GM19397 (cell line): ENCODE data around the gene MAP1B.
"Not testable (repeated sequence)": the region's sequence is repeated elsewhere in the genome, so short reads cannot be mapped to it uniquely, and the experiment has no call there.

Source experiments
- ATAC-seq: cut with Tn5 transposase; IDR thresholded peaks from one replicate; pipeline ENCODE4 v1.9.1; 2021; ENCODE audit warnings: mild to moderate bottlenecking, moderate library complexity; ENCODE audit not compliant: unreplicated experiment

MAP1B gene

DNA sequence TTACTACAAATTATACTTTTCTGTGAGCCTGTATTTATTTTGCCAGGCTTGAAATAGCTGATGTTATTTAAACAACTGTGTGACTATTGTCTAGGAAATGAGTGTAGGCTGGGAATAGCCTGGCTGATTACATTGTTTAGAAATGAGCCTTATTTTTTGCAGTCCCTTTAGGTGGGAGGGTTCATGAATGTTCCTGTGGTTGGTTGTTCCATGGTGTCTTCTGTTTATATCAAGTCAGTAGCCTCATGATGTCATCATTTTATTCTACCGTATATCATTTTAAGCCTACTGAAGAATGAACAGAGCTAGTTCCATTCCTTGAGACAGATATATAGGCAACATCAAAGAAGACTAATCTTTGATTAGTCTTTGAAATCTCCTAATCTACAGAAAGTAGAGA is 53.1 kb downstream of the MAP1B start:
- ATAC-seq: no peak

DNA sequence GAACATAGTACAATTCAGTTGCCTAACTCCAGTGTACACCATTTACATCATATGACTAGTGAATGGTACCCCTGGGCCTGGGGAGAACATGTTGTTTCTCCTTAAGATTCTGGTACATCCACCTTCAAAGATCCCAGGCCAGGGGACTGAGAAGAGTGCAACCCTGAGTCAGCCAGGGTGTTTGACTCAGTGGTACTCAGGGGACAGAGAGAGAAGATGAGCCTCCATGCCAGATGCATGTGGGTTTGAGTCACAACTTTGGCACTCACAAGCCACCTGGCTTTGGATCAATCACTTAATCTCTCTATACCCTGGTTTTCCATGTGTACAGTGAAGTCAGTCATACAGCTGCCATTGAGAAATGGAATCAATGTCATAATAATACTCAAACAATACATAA is 53.7 kb downstream of the MAP1B start:
- ATAC-seq: no peak

DNA sequence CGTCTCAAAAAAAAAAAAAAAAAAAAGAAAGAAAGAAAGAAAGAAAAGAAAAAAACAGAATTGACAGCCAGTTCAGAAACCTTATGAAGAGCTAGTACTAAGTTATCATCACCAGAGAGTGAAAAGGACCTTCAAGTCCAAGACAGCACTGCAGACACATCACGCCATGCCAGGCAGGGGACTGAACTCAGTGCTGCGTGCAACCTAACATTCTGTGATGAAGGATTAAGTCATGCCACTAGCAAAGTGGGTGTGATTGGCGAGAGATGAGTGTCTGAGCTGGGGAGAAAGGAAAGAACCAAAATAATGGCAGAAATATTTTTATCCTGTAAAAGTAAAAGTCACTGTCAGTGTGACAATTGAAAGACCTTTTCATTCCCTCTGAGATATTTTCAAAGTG is 54.7 kb downstream of the MAP1B start:
- ATAC-seq: no peak

DNA sequence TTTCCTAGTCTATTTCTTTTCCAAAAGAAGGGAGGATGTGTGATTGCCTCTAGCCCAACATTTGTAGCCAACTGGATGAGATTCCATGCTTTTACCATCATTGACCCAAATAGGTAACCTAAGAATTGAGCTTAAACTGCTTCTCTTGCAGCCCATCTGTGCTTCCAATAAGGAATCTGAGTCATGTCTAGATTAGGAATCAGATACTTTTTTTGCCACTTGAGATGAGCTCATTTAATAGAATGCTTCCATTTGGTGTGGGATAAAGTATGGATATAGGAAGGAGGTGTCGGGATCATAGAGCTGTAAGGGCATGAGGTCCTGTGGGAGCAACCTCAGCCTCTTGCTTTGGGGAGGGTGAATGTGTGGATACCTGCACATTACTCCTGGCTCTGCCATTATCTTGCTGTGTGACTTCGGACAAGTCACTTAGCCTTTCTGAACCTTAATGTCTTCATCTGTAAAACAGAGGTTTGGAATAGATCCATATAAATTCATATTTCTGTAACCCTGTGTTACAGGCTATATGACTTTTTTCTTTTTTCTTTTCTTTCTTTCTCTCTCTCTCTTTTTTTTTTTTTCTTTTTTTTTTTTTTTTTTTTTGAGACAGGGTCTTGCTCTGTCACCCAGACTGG is 56.2 kb downstream of the MAP1B start:
- no peak for ATAC-seq

DNA sequence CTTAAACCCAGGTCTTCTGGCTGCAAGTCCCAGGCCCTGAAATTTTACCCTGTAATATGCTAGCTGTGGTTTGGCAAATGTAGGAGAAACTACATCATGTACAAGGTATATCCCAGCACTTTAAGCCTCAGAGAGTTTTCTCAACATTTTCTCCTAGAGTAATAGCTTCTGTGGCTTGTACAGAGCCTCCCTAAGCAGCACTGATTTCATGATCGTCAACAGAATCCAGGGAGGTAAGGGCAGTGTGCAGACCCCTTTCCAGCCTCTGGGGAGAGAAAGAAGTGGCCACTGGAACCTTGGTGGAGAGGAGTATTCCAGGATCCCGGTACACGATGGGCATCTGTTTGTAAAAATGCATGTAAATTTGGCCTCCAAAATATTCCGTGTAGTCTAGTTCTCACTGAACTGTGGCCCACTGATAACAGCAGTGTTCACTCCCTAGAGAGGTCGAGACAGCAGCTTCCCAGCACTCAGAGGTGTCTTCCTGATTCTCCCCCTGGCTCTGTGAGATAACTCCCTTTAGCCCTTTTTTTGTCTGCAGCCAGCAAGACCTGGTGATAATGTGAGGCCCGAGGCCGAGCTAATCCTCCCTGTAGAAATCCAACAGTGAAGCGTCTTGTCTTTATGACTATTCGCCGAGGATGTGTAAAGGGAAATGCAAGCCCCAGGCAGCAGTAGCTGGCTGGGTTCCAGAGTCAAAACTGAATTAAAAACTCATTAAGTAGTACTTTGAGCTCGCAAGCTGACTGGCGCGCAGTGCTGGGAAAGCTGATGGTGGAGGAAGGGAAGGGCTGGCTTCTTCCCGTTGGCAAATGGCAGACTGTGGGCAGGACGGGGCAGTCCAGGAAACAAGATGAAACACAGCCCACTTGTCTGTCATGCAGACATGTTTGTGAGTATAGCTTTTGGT is 59.0 kb downstream of the MAP1B start:
- no peak for ATAC-seq

DNA sequence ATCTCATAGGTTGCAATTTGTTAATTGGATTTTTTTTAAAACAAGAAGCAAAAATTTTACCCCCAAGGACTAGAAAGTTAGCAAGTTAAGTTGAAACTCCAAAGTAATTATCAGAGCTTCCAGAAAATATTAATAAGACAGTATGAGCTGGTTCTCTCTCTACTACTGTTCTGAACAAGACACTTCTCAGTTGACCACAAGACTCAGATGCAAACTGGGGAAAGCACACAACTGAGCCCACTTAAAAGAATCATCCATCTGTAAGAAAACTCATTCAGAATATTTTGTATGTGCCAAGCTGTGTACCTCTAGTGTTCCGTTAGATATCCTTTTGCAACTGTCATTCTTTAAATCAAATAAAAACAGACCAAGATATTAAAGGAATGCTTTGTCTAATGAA is 60.0 kb downstream of the MAP1B start:
- no peak for ATAC-seq

DNA sequence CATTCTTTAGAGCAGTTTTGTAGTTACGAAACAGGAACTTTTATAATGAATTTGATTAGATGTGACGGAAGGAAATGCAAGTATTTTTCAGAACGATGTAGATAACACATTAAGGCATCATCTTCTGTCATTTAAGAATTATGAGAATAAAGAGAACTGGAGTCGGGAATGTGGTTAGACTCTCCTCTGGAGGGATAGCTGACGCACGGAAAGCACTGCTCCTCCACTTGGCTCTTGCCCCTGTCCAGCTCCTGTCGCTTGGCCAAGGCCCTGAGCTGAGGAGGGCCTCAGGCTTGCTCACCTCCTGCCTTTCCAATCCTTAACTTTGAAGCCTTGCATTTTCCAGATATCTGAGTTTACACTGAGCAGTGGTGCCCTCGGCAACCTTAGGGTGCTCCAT is 60.5 kb downstream of the MAP1B start:
- no peak for ATAC-seq

DNA sequence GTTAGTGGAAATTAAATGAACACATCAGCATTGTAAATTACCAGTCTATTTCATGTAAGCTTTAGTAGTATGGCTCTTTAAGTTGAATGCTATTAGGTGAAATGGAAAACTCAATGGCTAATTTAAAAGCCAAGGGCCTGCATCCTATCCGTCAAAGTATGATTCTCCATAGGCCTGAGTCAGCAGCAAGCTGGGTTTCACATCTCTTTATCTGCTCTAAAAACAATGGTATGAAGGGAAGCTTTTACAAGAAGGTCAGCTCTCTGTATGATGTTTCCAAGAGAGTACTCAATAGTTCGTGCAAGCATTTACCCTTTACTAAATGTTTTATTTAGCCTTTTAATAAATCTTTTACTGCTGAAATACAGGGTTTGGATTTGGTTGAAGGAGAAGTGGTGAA is 62.8 kb downstream of the MAP1B start:
- ATAC-seq: no peak

DNA sequence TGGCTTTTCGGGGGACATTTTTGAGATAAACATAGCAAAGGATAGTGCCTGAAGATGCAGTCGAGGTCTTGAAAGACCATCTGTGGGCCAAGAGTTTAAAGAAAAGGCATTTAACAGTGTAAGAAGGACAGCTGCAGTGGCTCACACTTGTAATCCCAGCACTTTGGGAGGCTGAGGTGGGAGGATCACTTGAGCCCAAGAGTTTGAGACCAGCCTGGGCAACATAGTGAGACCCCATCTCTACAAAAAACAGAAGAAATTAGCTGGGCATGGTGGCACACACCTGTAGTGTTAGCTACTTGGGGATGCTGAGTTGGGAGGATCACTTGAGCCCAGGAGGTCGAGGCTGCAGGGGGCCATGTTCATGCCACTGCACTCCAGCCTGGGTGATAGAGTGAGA is 63.9 kb downstream of the MAP1B start:
- ATAC-seq: not testable (repeated sequence)

DNA sequence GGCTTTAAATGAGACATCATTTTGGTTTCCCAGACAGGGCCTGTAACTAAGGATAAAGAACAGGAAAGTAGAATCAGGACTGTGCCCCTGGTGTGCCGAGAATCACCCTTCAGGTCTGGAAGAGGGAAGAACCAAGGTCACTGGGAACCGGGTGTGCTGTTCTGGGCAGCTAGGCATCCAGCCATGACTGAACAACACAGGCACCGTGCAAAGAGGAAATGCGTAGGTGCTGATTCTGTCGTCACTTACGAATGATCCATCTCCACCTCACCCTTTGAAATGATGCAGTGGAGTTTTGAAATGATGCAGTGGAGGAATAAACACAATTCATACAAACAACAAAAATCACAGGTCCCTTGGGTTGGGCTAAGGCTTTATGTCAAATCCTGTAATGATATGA is 64.4 kb downstream of the MAP1B start:
- ATAC-seq: no peak

DNA sequence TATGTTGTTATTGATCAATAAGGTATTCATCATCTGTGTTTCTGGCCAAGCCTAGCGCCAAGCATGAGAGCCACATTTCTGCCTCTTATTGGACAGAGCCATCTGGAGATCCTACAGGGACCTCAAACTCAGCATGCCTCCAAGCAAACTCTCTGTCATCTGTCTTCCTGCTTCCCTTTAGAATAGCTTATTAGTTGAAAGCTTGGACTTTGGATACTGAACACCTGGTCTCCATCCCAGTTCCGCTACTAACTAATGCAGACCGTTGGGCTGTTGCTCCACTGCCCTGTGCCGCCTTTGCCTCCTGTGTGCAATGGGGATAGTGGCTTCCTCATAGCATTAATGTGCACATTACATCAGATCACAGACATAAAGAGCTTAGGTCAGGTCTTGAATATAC is 65.5 kb downstream of the MAP1B start:
- ATAC-seq: no peak

DNA sequence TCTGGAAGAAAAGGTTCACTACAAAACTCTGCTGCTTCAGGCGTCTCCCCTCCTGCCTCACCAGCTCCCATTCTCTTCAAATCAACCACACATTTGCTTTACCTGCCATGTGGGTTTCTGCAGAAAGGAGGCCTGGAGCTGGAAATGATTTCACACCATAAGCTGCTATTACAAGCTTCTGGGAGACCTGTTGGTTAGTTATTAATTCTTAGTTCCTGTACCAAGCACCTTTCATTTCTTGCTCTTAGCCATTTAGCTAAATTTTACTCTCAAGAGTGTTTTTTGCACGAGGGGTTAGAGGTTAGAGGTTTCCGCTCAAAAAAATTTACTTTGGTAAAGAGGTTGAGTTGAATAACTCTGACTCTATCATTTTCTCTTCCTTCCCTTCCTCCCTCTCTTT is 70.3 kb downstream of the MAP1B start:
- ATAC-seq: peak; percentile 66

DNA sequence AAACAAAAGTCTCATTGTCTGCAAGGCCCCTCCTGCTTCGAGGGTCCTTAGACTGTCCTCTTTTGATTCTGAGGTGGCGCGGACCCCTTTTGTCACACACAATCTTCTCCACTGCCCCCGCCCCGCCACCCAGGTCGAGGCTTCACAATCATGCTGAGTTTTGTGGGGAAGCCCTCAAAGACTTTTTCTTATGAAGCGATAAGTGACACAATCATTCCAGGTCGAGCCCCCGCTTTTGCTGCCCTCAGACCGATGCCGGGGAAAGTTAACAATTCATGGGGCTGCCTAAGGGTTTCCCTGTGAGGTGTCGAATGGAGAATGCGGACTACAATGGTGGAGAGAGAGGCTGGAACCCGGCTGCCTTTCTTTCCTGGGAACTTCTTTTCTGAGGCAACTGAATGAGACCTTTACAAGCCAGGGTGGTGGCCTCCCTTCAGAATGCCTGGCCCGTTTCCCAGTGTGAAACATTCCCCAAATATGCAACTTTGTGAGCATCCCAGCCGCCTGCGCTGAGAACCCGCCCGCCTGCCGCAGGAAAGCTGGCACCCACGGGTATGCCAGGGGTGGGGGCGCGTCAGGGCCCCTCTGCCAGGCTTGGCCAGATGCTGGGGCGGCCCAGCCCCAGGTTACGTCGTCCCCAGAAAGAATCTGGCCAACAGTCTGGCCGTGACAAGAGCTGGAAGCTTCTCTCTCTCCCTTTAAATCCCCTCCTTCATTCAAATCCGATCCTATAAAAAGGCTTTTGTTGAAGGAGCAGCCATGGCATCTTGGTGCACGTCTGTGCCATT is 71.9 kb downstream of the MAP1B start:
- ATAC-seq: no peak

DNA sequence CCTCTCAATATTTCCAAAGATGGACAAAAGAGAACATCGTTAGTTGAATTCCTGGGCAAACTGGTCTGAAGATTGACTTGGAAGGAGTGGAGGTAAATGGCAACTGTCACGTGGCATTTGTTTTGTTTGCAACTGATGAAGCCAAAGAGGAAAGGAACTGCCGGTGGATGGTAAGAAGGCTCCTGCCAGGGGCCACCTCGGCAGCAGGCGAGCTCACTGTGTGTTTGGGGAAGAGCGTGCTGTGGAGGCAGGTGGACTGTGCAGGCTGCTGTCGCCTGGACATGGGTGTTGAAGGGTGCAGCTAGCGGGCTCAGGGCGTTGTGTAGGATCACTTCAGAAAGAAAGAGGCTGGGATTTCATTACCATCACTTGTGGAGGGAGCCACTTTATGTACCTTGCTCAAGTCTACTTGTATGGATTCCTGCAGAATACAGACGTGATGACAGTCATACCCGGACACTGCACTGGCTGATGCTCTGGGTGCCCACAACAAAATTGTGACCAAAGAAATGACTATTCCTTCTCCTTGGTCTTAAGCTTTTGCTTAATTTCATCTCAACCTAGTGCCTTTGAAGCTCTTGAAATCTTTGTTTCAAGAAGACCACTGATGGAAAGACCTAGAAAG is 72.7 kb downstream of the MAP1B start:
- no peak for ATAC-seq

DNA sequence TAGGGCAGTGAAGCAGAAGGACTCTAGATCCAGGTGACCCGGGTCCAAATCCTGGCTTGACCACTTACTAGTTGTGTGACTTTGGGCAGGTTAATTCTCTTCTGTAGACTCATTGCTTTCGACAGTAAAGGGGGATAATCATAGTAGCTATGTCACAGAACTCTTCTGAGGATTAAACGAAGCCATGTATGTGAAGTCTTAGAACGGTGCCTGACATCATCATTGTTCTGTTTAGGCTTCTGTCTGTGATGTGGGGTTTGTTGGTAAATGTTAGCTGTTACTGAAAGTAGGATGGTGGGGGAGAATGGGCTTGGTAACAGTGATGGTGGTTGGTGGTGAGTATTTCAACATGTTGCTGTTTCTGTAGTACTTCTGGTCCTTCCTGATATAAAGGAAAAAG is 73.7 kb downstream of the MAP1B start:
- no peak for ATAC-seq

DNA sequence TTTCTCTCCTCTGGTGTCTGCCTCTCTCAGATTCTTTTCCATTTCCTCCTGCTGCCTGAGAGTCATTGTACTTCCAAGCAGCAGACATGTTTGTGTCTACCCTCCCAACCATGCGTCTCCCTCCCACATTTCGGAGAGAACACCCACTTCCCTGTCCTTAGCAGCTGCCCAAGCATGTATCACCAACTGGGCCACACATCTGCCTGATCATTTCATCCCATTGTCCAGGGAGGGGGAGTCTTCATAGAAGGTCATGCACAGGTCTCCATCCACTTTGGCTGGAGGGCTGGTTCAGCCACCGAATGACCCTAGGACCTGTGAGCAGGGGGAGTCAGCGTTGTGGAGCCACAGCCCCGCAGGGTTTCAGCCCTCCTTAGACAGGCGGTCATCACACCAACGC is 75.4 kb downstream of the MAP1B start:
- no peak for ATAC-seq

DNA sequence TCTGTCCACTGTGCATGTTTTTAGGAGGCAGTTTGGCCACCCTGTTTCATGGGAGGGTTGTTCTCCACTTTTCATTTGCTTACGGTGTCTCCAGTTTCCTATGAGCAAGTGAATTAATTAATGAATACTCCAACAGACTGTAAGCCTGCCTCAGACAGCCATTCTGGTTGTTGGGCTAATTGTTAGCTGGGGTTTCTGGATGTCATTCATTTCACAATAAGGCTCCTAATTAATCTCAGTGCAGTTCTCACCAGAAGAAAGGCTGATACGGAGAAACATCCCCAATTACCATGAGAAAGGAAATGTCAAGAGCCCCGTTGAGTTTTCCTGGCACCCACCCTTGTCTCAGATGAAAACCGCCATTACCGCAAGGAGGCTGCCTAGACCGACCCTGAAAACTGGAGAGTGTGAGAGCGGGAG is 75.8 kb downstream of the MAP1B start:
- ATAC-seq: no peak

DNA sequence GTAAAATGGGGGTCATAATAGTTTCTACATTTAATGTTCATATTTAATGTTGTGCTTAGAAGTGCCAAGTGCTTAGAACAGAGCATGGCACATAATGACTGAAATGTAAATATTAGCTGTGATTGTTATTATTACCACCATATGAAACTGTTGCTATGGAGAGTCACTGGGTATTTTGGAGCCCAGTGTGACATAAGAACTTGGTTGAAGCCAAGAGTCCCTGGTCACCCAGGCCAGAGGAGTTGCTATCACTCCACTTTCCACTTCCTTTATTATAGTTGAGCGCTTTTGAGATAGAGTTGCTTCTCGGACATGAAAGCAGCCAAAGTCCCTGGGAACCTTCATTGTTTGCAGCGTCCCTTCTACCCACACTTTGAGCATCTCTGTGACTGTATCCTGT is 77.1 kb downstream of the MAP1B start:
- ATAC-seq: no peak

DNA sequence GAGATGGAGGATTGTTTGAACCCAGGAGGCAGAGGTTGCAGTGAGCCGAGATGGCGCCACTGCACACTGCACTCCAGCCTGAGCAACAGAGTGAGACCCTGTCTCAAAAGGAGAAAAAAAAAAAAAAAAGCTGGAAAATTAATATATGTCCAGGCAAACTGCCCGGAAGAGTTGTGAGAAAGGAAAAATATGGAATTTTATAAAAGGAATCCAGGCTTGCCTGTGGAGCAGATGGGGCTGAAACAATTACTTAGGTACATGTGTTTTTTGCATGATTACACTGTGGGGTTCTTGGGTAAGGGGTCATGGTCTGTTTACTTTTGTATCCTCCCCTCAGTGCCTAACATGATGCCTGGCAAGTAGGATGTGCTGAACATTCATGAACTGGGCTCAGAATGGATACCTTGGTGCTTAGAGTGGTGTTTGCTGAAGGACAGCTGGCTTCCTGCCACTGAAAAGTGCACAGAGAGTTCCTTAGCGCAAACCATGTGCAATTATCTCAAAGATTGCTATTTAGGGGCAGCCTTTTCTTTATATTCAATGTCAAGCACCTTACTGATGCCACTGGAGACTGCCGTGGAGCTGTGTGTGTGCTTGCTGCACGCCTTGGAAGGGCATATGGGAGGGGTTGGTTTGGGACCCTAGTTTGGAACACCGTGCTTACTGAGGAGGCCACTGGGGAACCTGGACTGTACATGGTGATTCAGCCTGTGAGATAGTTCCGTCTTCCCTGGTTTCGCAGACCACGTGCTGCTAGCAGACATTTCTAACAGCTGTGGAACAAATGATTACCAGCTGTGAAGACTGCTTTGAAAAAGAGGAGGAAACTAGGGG is 78.4 kb downstream of the MAP1B start:
- ATAC-seq: no peak

DNA sequence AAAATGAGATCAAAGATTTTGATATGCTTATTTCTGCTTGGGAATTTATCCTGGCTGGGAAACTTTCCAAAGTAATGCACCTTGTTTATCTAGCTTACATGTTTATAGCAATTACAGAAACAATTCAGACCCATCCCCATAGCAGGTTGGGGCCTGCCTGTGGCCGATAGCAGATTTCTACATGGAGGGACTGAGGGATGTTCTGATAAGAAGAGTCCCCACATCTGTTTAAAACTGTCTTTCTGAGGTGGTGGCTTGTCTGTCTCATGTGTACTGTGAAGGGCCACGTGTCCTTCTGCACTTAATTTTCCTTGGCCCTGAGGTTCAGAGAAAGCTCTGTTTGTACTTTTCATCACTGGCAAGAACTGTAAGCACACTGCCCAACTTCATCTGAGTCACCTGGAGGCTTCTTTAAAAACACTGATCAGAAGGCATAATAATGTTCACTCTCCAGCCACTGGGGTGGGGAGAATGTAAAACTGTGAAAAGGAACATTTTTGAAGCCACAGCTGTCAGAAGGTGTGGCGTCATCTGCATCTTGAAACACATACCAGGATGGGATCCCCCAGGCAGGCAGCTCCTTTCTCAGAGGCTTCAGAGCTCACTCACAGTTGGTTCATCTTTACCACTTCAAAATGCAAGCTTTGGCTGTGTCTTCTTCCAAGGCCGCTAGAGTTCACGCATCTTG is 80.3 kb downstream of the MAP1B start:
- no peak for ATAC-seq
